ENCODE data around the gene KIF3A.

KIF3A gene

DNA sequence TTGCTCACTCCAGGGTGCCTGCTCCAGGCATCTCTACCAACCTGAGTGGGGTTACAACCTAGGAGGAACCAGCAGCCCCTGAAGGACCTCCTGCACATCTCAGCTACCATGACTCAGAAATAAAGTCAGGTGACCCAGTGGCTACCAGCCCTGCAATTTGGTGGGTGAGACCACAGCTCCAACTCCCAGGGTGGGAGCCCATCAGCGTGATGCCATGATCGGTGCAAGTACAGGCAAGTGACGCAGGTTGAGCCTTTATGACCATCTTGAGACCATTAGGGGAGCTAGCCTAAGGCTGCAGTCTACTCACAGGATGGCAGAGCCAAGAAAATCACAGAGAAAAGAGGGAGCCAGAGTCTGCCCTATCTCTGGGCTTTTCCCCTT is 31.1 kb upstream of the KIF3A start:
- no peak for DNase-seq

DNA sequence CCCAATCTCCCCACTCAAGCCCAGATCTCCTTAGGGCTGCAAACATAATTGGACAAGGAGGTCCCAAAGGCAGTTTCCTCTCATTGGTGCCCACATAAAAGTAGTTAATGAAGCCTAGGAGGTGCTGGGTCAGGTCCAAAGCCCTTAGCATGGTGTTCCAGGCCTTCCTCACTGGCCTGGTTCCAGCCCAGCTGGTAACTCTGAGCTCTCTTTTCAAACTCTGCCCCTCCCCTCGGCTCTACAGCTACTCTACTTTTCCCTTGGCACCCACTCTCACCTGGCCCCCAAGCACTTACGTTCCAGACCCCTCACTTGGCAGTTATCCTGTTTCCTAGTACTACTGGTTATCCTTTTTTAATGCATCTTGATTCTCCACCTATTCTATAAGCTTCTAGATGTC is 29.8 kb upstream of the KIF3A start:
- no peak for DNase-seq

DNA sequence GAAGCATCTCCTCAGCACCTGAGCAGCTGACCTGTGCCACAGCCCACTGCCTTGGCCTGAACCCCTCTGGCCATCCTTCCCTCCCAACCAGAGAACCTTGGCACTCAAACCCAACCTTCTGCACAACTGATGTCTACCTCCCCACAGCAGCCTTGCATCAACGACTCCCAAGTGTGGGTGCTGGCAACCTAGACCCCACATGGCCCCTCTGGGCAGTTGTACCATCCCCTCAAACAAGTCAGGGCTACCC is 29.4 kb upstream of the KIF3A start:
- no peak for DNase-seq

DNA sequence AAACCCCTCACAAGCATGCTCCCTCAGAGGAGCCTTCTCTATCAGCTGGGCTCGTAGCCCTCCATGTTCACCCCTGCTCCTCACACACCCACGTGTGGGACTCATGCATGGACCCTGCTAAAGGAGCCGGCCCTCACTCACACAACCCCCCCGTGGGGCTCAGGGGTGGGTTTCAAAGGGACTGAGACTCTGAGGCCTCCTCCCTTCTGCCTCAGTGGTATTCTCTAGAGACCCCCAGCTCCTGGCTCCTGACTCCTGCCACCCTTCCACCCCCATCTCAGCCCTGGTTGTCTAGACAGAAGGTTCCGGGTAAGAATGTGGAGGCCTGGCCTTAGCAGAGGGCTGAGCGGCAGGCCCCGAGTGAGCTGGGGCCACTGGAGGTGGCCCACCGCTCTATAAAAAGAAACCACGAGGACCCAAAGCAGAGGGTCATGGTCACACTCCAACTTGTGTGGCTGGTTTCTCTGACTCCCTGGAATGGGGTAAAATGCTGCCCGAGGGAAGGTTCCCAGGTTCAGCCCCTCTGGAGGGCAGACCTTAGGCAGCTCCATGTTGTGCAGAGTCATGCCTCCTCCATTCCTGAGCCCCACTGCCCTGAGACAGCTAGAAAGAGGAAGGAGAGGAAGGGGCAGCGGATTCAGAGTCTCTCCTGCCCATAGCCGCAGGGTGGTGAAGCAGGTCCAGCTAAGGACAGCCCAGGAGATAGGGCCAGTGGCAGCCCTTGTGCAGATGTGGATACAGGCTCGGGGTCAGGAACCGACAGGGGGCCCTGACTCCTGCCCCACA is 28.9 kb upstream of the KIF3A start:
- DNase-seq, result no peak

DNA sequence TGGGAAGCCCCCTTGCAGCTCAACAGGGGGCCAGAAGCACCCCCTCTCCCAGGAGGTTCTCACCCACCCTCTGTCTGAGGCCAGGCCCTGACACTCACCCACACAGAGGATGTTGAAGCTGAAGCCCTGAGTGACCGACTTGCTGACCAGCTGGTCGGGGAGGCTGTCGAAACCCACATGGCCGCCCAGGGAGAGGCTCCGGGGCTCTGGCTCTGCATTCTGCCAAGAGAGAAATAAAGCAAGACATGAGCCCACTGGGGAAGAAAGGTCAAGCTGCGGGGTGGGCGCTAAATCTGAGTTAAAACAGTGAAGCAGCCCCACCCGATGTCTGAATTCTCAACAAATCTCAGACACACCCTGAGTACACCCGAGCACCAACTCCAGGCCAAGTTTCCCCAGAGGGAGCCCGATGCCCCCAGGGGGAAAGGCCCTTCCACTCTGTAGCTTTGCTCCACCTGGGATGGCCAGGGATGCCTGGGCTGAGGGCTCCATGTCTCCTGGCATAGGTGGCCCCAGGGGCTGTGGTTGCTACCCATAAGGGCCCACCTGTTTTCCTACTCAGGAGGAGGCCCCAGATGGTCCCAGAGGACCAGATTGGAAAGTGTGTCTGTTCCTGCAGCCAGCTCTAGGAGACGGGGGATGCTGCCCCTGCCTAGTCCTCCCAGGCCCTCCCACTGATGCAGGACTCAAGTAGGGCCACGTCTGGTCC is 28.1 kb upstream of the KIF3A start:
- no peak for DNase-seq

DNA sequence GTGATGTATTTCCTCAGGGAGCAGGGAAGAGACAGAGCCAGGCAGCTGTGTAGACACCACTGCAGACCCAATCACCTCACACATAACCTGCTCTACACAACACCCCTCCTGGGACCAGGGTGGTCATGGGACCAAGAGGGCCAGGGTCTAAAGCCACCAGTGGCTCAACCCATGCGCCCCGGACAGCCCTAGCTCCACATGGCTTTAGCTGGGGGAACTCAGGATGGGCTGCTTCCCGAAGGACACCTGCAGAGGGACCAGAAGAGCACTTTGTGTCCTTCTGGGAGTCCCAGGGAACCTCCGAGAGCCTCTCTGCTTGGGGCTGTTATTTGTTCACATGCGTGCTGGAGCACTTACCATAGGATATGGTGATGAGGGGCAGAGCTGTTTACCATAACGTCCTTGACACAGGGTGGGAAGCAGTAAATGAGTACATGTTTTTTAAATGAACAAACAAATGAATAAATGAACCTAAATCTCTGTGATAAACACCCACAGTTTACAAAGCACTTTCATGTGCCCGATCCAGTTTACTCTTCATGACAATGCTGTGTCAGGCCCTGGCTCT is 27.4 kb upstream of the KIF3A start:
- no peak for DNase-seq

DNA sequence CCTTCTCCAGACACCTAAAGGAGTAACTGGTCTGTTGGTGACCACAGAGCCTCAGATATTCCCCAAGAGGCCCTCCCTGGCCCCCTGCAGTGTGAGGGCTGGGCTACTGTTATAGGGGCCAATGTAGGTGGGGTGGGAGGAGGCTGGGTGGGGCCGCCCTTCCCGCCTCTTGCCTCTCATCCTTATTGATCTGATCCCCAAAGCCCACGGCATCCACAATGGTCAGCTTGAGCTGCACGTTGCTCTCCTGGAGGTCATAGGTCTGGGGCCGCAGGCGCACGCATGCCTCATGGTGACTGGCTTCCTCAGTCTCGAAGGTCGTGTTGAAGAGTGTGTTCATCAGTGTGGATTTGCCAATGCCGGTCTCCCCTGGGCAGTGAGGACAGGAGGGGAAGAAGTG is 26.7 kb upstream of the KIF3A start:
- no peak for DNase-seq

DNA sequence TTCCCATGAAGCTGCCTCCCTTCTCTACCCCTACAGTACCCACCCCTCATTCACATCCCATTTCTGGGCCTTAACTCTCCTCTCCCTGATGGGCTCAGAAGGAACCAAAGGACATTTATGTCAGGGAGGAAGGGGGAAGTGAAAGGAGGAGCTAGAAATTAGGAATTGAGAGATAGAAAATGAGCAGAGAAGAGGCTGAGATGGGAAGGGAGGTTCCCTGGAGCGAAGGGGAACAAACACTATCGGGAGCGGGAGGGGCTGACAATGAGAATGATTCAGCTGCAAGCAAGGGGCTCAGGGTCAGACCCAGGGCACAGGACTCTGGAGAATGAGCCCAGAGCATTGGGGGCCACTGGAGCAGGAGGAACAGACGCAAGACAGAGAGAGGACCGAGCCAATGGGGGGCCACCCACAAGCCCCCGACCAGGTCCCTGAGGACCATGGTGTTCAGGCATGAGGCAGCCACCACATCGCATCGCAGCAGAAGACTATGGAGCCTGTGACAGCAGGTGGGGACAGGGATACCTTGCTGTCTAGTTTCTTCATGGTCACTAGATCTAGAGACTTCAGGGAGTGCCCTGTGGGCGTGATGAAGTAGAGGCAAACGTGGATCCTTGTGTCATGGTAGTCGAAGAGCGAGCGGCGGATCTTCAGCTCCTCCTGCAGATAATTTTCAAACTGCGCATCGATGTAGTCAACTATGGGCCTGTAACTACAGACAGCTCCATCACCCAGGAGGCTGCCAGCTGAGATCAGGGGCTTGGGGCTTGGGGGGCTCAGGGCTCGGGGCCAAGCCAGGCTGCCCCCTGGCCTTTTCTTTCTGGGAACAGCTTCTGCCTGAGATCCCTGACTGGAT is 26.1 kb upstream of the KIF3A start:
- no peak for DNase-seq

DNA sequence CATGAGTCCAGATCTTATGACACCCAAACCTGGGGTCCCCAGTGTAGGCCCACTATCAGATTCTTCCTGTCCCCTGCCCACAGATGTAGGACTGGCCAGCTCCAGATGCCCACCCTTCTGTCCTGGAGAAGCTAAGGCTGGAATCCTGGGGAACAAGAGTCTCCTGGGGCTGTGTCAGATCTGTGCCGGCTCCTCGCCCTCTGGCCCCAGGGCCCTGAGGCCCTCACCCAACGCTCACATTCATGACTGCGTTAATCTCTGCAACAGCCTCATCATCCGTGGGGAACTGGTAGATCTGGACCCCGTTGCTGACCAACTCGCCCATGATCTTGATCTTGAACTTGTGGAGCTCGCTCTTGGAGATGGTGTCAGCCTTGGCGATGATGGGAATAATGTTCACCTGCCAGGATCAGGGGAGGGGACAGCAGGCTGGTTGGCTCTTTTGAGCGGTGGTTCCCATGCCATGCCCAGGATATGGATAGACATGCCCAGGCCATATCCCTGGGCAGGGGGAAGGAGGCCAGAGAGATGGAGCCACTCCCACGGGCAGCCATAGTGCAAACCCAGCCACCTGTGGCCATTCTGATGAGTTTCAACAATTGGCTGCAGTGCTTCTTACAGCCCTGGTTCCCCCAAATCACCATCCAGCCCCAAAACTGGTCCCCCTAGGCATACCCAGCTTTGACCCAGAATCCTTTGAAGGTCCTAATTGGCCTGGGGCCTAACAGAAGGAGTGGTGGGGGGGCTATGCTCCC is 25.1 kb upstream of the KIF3A start:
- DNase-seq, result no peak

DNA sequence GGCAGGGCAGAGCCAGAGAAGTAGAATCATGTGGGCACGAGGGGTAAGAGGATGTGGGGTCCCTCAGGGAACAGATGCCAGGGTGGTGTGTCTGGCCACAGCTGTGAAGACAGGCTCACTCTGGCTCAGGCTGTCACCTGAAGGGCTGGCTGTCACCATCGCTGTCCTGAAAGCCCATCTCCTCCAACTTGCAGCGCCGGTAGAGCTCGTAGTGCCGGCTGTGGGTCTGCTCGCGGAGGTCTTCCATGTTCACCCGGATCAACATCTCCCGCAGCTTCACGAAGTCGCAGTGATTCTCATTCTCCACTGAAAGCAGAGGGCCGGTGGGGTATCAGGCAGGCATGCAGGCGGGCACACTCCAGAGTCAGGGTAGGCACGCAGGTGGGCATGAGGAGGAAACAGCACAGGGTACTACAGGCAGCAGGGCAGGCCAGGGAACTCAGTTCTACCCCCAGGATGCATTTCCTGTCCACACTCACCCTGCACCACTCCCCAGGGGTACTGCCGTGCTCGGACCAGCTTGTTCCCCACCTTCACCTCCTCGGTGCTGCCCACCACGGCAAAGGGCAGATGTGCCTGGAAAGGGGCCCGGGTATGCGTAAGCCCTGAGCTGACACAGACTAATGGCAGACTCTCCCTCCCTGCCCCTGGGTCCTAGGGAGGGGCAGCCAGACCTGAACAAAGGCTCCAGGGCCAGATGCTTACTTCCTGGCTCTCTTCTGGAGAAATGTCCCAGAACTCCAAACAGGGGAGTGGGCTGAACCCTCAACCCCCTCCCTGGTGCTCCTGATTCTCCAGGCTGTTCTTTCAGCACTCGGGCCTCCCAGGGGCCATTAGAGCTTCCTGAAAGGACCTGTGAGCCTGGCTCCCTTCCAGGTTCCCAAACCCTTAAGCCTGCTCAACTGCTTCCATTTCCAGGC is 24.2 kb upstream of the KIF3A start:
- no peak for DNase-seq

DNA sequence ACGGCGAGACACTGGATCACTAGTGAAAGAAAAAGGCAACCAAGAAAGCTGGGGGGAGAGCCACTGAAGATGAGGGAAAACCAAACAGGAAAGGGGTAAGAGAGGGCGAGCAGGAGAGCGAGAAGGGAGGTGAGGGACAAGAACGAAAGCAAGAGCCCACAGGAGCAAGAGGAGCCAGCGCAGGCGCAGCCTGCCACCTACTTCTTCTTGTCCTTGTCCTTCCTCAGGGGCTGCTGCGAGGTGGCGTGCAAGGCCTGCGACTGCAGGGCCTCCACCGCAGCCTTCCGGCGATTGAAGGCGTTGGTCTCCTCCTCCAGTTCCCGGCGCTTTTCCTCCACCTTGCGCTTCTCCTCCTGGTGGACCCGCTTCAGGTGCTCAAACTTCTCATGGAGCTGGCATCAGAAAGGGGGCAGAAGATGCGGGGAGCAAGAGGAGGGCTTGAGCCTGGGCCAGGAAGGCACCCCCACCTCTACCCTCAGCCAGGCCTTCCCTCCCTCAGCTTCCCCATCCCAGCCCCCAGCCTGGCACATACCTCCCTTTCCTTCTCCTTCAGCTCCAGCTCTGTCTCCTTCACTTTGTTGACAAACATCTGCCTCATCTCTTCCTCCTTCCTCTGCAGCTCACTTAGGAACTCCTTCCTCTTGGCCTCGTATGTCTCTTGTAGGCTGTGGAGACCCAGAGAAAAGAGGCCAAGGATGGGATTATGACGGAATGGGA is 23.4 kb upstream of the KIF3A start:
- no peak for DNase-seq

DNA sequence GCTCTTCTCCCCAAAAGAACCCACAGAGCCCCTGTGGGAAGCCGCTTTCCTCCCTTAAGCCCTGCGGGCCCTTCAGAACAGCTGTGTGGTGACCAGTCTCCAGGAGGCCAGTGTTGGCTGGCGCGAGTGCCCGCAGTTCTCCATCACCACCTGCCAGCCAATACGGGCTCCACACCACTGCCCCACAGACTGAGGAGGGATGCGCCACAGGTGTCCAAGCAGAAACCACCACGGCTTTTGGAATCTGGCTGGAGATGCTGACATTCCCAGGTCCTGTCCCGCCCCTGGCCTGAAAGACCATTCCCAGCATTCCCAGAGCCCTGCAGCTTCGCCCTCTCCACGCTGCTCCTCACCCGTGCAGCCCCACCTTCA is 22.7 kb upstream of the KIF3A start:
- DNase-seq, result no peak

DNA sequence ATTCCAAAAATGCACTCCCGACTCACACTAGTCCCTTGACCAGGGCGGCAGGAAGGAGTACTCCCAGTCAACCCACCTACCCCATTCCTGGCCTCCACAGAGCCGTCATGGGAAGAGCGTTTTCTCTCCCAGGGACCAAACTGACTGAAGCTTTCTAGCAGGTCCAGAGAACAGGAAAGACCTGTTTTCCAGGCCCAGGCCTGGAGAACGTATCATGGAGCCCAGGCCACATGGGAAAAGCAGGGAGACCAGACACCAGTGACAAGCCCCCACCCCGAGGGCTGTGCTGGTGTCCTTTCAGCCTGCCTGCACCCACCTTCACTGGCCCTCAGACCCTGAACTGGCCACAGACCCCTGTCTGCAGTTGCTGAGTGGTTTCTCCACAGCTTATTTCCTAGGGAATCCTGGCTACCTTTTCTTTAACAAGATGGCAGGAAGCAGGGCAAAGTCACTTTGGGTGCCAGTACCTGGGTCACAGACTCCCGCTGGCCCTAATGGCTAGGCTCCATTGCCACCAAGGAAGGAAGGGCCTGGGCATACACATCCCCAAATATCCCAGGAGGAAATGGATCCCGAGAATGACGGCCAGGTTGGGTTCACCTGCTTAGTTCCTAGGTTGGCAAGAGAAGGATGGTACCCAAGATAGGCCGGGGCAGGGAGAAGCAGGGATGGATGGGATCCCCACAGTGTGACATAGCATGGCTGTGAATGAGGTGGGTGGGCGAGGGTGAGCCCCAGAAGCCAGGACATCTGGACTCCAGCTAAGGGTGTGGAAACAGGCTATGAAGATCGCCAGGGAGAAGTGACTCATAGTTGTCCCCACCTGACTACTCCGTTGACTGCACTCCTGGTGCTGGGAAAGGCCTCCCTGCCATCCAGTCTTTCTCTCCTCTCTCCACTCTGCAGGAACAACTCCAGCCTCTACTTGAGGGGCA is 22.0 kb upstream of the KIF3A start:
- no peak for DNase-seq

DNA sequence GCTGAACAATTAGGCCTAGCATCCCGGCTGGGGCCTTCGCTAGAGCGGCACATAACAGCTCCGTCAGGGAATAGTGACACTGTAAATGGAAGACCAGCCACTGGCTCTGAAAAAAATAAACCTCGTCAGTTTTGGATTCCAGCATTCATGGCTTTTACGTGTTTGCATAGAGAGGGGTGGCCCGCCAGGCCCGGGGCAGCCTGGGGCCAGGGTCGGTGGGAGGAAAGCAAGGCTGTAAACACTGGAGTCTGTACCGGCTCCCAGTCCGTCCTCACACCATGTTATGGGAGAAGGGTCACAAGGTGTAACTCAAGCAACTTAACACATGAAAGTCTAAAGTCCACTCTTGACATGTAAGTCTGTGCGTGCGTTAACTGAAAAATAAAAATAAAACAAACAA is 21.1 kb upstream of the KIF3A start:
- no peak for DNase-seq

DNA sequence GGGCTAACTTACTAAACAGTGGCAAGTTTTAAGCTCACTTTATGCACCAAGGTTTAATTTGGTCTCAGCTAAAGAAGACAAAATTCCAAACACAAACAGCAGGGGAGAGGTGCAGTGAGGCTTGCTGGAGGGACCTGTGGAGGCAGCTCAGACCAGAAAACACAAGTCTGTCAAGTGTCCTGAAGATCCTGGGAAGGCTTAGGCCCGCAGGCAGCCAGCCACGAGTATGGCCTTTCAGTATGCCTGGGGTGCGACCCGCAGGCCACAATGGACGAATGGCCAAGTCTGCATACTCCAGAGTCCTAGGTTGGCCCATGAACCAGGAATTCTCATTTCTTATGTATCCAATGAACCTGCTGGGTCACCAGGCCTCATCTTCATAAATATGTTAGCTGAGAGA is 19.2 kb upstream of the KIF3A start:
- no peak for DNase-seq

DNA sequence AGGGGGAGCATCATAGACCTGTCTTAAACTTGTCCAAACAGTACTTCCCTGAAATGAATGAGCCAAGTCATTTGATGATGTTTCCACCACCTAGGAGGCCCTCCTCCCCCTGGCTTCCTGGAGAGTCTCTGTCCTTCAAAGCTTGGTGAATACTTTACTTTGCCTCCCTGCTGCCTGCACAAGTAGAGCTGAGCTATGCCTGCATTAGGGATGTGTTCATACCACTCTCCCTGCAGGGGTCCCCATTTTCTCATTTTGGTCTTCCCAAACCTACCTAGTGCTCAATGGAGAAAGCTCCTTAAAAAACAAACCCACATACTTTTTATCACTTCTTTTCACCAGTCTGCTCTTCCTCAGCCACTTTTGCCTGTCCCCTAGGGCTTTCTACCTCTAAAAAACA is 17.6 kb upstream of the KIF3A start:
- no peak for DNase-seq

DNA sequence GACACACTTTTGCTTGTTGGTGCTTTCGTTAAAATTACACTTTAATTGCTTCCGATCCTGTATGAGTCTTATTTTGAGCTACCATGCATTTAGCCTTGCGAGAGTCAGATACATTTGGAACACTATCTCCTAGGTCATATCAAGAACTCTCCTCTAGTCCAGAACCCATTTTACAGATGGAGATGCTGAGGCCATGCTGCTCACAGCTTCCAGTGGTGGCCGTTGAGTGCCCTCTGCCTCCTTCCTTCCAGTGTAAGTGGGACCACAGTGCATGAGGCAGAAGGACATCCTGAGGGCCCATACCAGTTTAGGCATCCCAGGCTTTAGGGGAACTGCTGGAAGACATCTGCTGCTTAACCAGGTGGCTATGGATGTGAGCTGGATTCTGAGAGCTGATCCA is 16.8 kb upstream of the KIF3A start:
- no peak for DNase-seq

DNA sequence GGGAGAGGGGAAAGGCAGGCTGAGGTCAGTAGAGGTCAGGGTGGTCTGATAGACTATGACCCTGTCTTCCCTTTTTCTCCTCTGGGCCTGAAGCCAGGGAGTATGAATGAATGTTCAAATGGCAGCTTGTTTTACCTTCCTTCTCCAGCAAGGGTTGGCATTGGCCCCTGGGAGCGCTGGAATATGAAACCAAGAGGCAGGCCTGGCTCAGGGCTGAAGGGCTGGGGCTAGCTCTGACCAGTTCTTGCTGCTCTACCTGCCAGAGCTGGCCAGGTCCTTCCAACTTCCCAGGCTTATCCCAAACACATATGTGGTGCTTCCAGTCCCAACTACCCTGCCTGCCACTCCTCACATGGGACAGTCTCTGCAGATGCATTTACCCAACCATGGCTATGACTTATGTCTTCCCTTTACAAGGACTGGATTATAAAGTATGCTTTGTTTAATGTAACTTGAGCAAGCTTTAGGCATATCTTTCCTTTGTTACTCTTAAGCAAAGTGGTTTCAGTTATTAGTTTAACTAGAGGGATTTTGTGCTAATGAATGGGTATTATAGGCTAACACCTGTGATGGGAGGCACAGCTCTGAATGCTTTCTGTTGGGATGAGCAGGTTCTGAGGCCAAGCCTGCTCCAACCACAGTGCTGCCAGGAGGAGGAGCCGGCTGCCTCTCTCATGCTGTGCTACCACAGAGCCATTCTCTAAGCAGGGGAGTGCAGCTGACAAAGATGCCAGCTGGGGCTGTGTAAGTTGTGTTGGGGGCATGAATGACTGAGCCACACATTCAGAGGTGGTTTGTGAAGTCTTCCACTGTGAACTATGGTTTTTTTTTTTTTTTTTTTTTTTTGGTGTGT is 16.0 kb upstream of the KIF3A start:
- DNase-seq, result no peak

DNA sequence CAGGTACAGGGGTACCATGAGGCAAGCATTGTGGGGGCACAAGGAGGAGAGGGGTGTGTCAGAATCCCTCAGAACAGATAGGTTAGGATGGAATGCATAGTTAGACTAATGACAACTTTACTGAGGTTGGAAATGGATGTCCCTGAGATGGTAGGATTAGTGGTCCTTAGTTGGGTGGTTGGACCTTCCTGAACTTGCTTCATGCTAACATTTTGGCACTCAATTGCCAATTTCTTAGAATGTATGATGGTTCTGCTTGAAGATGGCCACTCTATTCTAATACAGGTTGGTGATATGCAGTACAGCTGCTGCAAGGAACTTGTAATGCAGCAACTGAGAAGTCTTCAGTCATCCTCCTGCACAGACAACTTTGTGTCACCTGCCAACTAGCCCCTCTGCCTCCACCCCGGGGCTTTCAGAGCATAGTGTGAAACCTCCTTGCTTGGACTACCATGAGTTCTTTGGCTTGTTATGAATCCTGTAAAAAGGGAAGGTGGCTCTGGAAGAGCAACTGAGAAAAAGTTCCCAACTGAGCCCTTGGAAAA is 15.3 kb upstream of the KIF3A start:
- no peak for DNase-seq
